Activated CD8-positive, alpha-beta T cell treated with anti-CD3 and anti-CD28 coated beads, Interleukin-2, amount 10 ng/mL, durations not matched to agents 7 days and 5 days (primary cell): Measurements from ENCODE around the gene PRDX6. TPM values are rescaled to one million over a fixed set of nuclear protein-coding genes. Genes with fewer than 3 reads are reported as not detected.
A peak's percentile ranks its signal among the peaks of the same experiment; 100 is the strongest.
"Not testable (repeated sequence)": the region's sequence is repeated elsewhere in the genome, so short reads cannot be mapped to it uniquely, and the experiment has no call there.

Experiments
- ATAC-seq: fragments of 150-1000 bp; cut with Tn5 transposase; one replicate; pipeline ENCODE4 v1.10.0; 2021; ENCODE audit warnings: moderate library complexity
- CTCF ChIA-PET: fragments of 350-600 bp; sonication (Branson Sonifier 250); formaldehyde crosslinking; loops from one replicate; lab custom pipeline; 2021; ENCODE audit warnings: antibody characterized with exemption; lab: Charles Lee
- POLR2A ChIA-PET: fragments of 350-600 bp; sonication (Branson Sonifier 250); formaldehyde crosslinking; loops from one replicate; lab custom pipeline; 2021; ENCODE audit warnings: antibody characterized with exemption; lab: Charles Lee
- DNase-seq: peaks from one replicate; pipeline ENCODE4 v3.0.0-alpha.2; 2020
- H3K27ac Mint-ChIP-seq: one replicate; pipeline ENCODE4 v1.8.0; 2021; ENCODE audit warnings: mild to moderate bottlenecking, mixed read lengths
- H3K27me3 Mint-ChIP-seq: one replicate; pipeline ENCODE4 v1.8.0; 2021; ENCODE audit warnings: low read depth, mixed read lengths
- H3K36me3 Mint-ChIP-seq: one replicate; pipeline ENCODE4 v1.8.0; 2021; ENCODE audit warnings: low read depth, mixed read lengths
- H3K4me1 Mint-ChIP-seq: one replicate; pipeline ENCODE4 v1.8.0; 2021; ENCODE audit warnings: low read depth, mixed read lengths
- H3K4me3 Mint-ChIP-seq: one replicate; pipeline ENCODE4 v1.8.0; 2021; ENCODE audit warnings: mild to moderate bottlenecking, mixed read lengths
- H3K9me3 Mint-ChIP-seq: one replicate; pipeline ENCODE4 v1.8.0; 2022; ENCODE audit warnings: mixed read lengths; ENCODE audit not compliant: insufficient read depth
- total RNA-seq, 2 experiments: library from RNA; stranded (reverse); gene quantifications; one replicate each; pipeline ENCODE4 v1.2.3, GENCODE V29; 2021

Gene PRDX6
- total RNA-seq, 2 experiments from 2014 or later = 144 to 155 TPM

GRCh38 chr1:173496757-173497320 is 19.7 kb downstream of the PRDX6 start:
- no peak for ATAC-seq
- ChIA-PET CTCF (no interaction called here), POLR2A (no interaction called here)
- Mint-ChIP-seq H3K27ac (no peak overlapping the region), H3K4me3 (no peak overlapping the region), H3K36me3 (peaks cover 10% of the 10 kb centered on the region), H3K27me3 (peaks cover 2% of the 10 kb centered on the region), H3K9me3 (peaks cover 25% of the 10 kb centered on the region), H3K4me1 (peaks cover 2% of the 10 kb centered on the region)
- no peak for DNase-seq

- Mint-ChIP-seq H3K9me3 (peaks cover 9% of the 10 kb centered on the region), H3K36me3 (peaks cover 1% of the 10 kb centered on the region), H3K27ac (no peak overlapping the region), H3K4me3 (no peak overlapping the region), H3K27me3 (peaks cover 2% of the 10 kb centered on the region), H3K4me1 (no peaks in the 10 kb centered on the region)
- DNase-seq = no peak
- ATAC-seq = no peak
- CTCF ChIA-PET = interaction anchor here (2.2 kb wide), 1 partner anchor 70 kb away, joined by 6 read pairs; no protein-coding TSS in a partner anchor
- POLR2A ChIA-PET = interaction anchor here (0.5 kb wide), 1 partner anchor 273 kb away, joined by 3 read pairs; no protein-coding TSS in a partner anchor
Observed at GRCh38 chr1:173499729-173500128, 22.6 kb downstream of the PRDX6 start.

GRCh38 chr1:173502104-173502503 is 25.0 kb downstream of the PRDX6 start:
- H3K4me1 Mint-ChIP-seq = no peaks in the 10 kb centered on the region
- POLR2A ChIA-PET = no interaction called here
- ATAC-seq (no peak), DNase-seq (no peak)
- no peak overlapping the region for H3K4me3 Mint-ChIP-seq
- peaks cover 3% of the 10 kb centered on the region for H3K27me3 Mint-ChIP-seq
- H3K27ac Mint-ChIP-seq = no peak overlapping the region
- H3K9me3 Mint-ChIP-seq = peaks cover 4% of the 10 kb centered on the region
- H3K36me3 Mint-ChIP-seq = no peaks in the 10 kb centered on the region
- CTCF ChIA-PET = interaction anchor here (0.7 kb wide), 1 partner anchor 254 kb away, joined by 3 read pairs; no protein-coding TSS in a partner anchor

GRCh38 chr1:173503391-173503790 is 26.3 kb downstream of the PRDX6 start:
- CTCF ChIA-PET = no interaction called here
- Mint-ChIP-seq H3K36me3 (no peaks in the 10 kb centered on the region), H3K4me3 (no peak overlapping the region), H3K4me1 (no peaks in the 10 kb centered on the region), H3K27me3 (peaks cover 3% of the 10 kb centered on the region), H3K27ac (no peak overlapping the region), H3K9me3 (peaks cover 3% of the 10 kb centered on the region)
- POLR2A ChIA-PET = no interaction called here
- ATAC-seq (no peak), DNase-seq (no peak)

- Mint-ChIP-seq H3K4me3 (no peak overlapping the region), H3K9me3 (peaks cover 3% of the 10 kb centered on the region), H3K27me3 (peaks cover 3% of the 10 kb centered on the region), H3K27ac (no peak overlapping the region), H3K4me1 (no peaks in the 10 kb centered on the region), H3K36me3 (no peaks in the 10 kb centered on the region)
- DNase-seq (no peak), ATAC-seq (no peak)
- POLR2A ChIA-PET = no interaction called here
- CTCF ChIA-PET = no interaction called here
Observed at GRCh38 chr1:173504268-173504667, 27.1 kb downstream of the PRDX6 start.

GRCh38 chr1:173505391-173505790 is 28.3 kb downstream of the PRDX6 start:
- Mint-ChIP-seq H3K36me3 (no peaks in the 10 kb centered on the region), H3K4me3 (no peak overlapping the region), H3K4me1 (no peaks in the 10 kb centered on the region), H3K27me3 (peaks cover 3% of the 10 kb centered on the region), H3K9me3 (no peaks in the 10 kb centered on the region), H3K27ac (no peak overlapping the region)
- no peak for DNase-seq
- ChIA-PET POLR2A (interaction anchor here (1.4 kb wide), 1 partner anchor 28 kb away, joined by 4 read pairs; no protein-coding TSS in a partner anchor), CTCF (interaction anchor here (1.2 to 3.7 kb wide), 3 partner anchors 10 to 75 kb away, joined by 3 to 25 read pairs (median 4); no protein-coding TSS in a partner anchor)
- no peak for ATAC-seq

- H3K4me1 Mint-ChIP-seq = no peaks in the 10 kb centered on the region
- ATAC-seq (no peak), DNase-seq (peak; percentile 23)
- ChIA-PET CTCF (interaction anchor here (1.2 to 3.7 kb wide), 3 partner anchors 9 to 76 kb away, joined by 3 to 25 read pairs (median 4); no protein-coding TSS in a partner anchor), POLR2A (interaction anchor here (1.4 kb wide), 1 partner anchor 29 kb away, joined by 4 read pairs; no protein-coding TSS in a partner anchor)
- peaks cover 2% of the 10 kb centered on the region for H3K27me3 Mint-ChIP-seq
- H3K4me3 Mint-ChIP-seq = no peak overlapping the region
- H3K9me3 Mint-ChIP-seq = no peaks in the 10 kb centered on the region
- H3K36me3 Mint-ChIP-seq = no peaks in the 10 kb centered on the region
- H3K27ac Mint-ChIP-seq = no peak overlapping the region
Observed at GRCh38 chr1:173506437-173506836, 29.3 kb downstream of the PRDX6 start.

GRCh38 chr1:173507205-173507846 is 30.2 kb downstream of the PRDX6 start:
- no peak overlapping the region for H3K4me3 Mint-ChIP-seq
- DNase-seq (no peak), ATAC-seq (no peak)
- CTCF ChIA-PET = interaction anchor here (1.2 to 3.7 kb wide), 2 partner anchors 29 to 77 kb away, joined by 3 to 25 read pairs; no protein-coding TSS in a partner anchor
- no peak overlapping the region for H3K27ac Mint-ChIP-seq
- POLR2A ChIA-PET = no interaction called here
- no peaks in the 10 kb centered on the region for H3K9me3 Mint-ChIP-seq
- H3K27me3 Mint-ChIP-seq = peaks cover 2% of the 10 kb centered on the region
- no peaks in the 10 kb centered on the region for H3K4me1 Mint-ChIP-seq
- no peaks in the 10 kb centered on the region for H3K36me3 Mint-ChIP-seq

- ChIA-PET CTCF (interaction anchor here (1.2 to 3.7 kb wide), 2 partner anchors 30 to 77 kb away, joined by 3 to 25 read pairs; no protein-coding TSS in a partner anchor), POLR2A (no interaction called here)
- DNase-seq (no peak), ATAC-seq (no peak)
- H3K4me1 Mint-ChIP-seq = no peaks in the 10 kb centered on the region
- no peak overlapping the region for H3K27ac Mint-ChIP-seq
- no peaks in the 10 kb centered on the region for H3K36me3 Mint-ChIP-seq
- no peaks in the 10 kb centered on the region for H3K9me3 Mint-ChIP-seq
- no peak overlapping the region for H3K4me3 Mint-ChIP-seq
- H3K27me3 Mint-ChIP-seq = peaks cover 2% of the 10 kb centered on the region
Observed at GRCh38 chr1:173507847-173508209, 30.7 kb downstream of the PRDX6 start.

- ChIA-PET CTCF (interaction anchor here (3.7 kb wide), 1 partner anchor 78 kb away, joined by 25 read pairs; no protein-coding TSS in a partner anchor), POLR2A (no interaction called here)
- no peak overlapping the region for H3K4me3 Mint-ChIP-seq
- no peaks in the 10 kb centered on the region for H3K4me1 Mint-ChIP-seq
- H3K27me3 Mint-ChIP-seq = peaks cover 4% of the 10 kb centered on the region
- no peak for ATAC-seq
- H3K9me3 Mint-ChIP-seq = peaks cover 5% of the 10 kb centered on the region
- DNase-seq = no peak
- no peaks in the 10 kb centered on the region for H3K36me3 Mint-ChIP-seq
- H3K27ac Mint-ChIP-seq = no peak overlapping the region
Observed at GRCh38 chr1:173508541-173508940, 31.4 kb downstream of the PRDX6 start.

- Mint-ChIP-seq H3K4me1 (no peaks in the 10 kb centered on the region), H3K9me3 (peaks cover 7% of the 10 kb centered on the region), H3K27ac (no peak overlapping the region), H3K4me3 (no peak overlapping the region), H3K36me3 (peaks cover 2% of the 10 kb centered on the region), H3K27me3 (peaks cover 7% of the 10 kb centered on the region)
- POLR2A ChIA-PET = no interaction called here
- CTCF ChIA-PET = interaction anchor here (1.2 kb wide), 2 partner anchors 15 to 81 kb away, joined by 3 to 4 read pairs; no protein-coding TSS in a partner anchor
- DNase-seq (no peak), ATAC-seq (no peak)
Observed at GRCh38 chr1:173509797-173510196, 32.7 kb downstream of the PRDX6 start.

GRCh38 chr1:173514503-173514902 is 37.4 kb downstream of the PRDX6 start:
- ATAC-seq, H3K4me3 Mint-ChIP-seq, H3K9me3 Mint-ChIP-seq, H3K27me3 Mint-ChIP-seq, H3K36me3 Mint-ChIP-seq, DNase-seq, POLR2A ChIA-PET, H3K27ac Mint-ChIP-seq: not testable (repeated sequence)
- H3K4me1 Mint-ChIP-seq = peaks cover 12% of the 10 kb centered on the region
- CTCF ChIA-PET = interaction anchor here (1.4 kb wide), 1 partner anchor 8 kb away, joined by 4 read pairs; no protein-coding TSS in a partner anchor
